Endothelial cell (in vitro differentiated cells): ENCODE data around the gene CXCR1. TPM values are rescaled to one million over a fixed set of nuclear protein-coding genes. Genes with fewer than 3 reads are reported as not detected.

Experiments used
- DNase-seq: peaks from one replicate; pipeline ENCODE4 v3.0.0; 2021; ENCODE audit warnings: low spot score
- H3K27ac Mint-ChIP-seq: one replicate; pipeline ENCODE4 v1.8.0; 2021; ENCODE audit warnings: mixed read lengths, inconsistent platforms; ENCODE audit not compliant: unreplicated experiment
- H3K27me3 Mint-ChIP-seq: one replicate; pipeline ENCODE4 v1.8.0; 2021; ENCODE audit warnings: mild to moderate bottlenecking, moderate library complexity, mixed read lengths, inconsistent platforms; ENCODE audit not compliant: unreplicated experiment
- H3K36me3 Mint-ChIP-seq: one replicate; pipeline ENCODE4 v1.8.0; 2021; ENCODE audit warnings: mild to moderate bottlenecking, low read depth, mixed read lengths, inconsistent platforms; ENCODE audit not compliant: unreplicated experiment
- H3K4me1 Mint-ChIP-seq: one replicate; pipeline ENCODE4 v1.8.0; 2021; ENCODE audit warnings: mild to moderate bottlenecking, mixed read lengths, inconsistent platforms; ENCODE audit not compliant: unreplicated experiment
- H3K4me3 Mint-ChIP-seq: one replicate; pipeline ENCODE4 v1.8.0; 2021; ENCODE audit warnings: mild to moderate bottlenecking, mixed read lengths, inconsistent platforms; ENCODE audit not compliant: unreplicated experiment
- H3K9me3 Mint-ChIP-seq: one replicate; pipeline ENCODE4 v1.8.0; 2021; ENCODE audit warnings: mixed read lengths, inconsistent platforms; ENCODE audit not compliant: unreplicated experiment
- long read RNA-seq: library from polyadenylated mRNA; unstranded; transcript quantifications from one replicate; pipeline ENCODE4 v2.0.0, GENCODE V29; 2020; ENCODE audit not compliant: unreplicated experiment
- total RNA-seq: library from RNA; stranded (reverse); fragmentation: NEBNext Ultra II Directional; extraction: Animal tissue kit (Norgen Biotek cat#: 25700); gene quantifications from one replicate; pipeline ENCODE4 v1.2.1, GENCODE V29; 2021; ENCODE audit not compliant: unreplicated experiment
- TF ChIP-seq, protein P1 (sequence below): fragments of 200-600 bp; sonication (generic); IDR thresholded peaks from one replicate; pipeline ENCODE4 v1.5.0; 2021; ENCODE audit warnings: antibody characterized with exemption; ENCODE audit not compliant: unreplicated experiment

The CXCR1 gene
- not detected for total RNA-seq
- long read RNA-seq, result 0 reads

DNA sequence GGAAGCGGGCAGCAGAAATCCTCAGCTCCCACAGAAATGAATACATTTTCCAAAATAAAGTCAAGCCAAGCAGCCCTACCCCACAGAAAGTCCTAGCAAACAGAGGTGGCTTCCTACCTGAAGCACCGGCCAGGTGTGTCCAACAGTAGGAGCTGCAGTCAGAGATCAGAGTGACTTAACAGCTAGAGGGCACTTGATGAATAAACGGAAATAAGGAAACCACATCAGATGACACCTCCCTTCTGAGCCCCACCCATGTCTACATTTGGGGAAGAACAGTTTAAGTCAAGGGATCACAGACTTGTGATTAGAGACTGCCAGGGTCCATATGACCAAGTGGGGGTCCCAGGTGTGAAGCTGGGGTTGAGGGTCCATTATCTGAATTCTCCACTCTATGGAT is at the start of gene CXCR1:
TSS of gene CXCR1 (minus strand) at position 172 of the 400 bp plus-strand sequence. CDS start 1,751 bp downstream, outside the sequence.
- H3K27me3 Mint-ChIP-seq, result peaks cover 7% of the 10 kb centered on the region
- H3K36me3 Mint-ChIP-seq, result no peaks in the 10 kb centered on the region
- no peak for DNase-seq
- H3K4me3 Mint-ChIP-seq, result no peak within 1 kb of the TSS
- TF ChIP-seq, protein P1, sequence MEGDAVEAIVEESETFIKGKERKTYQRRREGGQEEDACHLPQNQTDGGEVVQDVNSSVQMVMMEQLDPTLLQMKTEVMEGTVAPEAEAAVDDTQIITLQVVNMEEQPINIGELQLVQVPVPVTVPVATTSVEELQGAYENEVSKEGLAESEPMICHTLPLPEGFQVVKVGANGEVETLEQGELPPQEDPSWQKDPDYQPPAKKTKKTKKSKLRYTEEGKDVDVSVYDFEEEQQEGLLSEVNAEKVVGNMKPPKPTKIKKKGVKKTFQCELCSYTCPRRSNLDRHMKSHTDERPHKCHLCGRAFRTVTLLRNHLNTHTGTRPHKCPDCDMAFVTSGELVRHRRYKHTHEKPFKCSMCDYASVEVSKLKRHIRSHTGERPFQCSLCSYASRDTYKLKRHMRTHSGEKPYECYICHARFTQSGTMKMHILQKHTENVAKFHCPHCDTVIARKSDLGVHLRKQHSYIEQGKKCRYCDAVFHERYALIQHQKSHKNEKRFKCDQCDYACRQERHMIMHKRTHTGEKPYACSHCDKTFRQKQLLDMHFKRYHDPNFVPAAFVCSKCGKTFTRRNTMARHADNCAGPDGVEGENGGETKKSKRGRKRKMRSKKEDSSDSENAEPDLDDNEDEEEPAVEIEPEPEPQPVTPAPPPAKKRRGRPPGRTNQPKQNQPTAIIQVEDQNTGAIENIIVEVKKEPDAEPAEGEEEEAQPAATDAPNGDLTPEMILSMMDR, result no peak
- H3K4me1 Mint-ChIP-seq, result peaks cover 6% of the 10 kb centered on the region
- H3K9me3 Mint-ChIP-seq, result no peaks in the 10 kb centered on the region
- no peak within 1 kb of the TSS for H3K27ac Mint-ChIP-seq

DNA sequence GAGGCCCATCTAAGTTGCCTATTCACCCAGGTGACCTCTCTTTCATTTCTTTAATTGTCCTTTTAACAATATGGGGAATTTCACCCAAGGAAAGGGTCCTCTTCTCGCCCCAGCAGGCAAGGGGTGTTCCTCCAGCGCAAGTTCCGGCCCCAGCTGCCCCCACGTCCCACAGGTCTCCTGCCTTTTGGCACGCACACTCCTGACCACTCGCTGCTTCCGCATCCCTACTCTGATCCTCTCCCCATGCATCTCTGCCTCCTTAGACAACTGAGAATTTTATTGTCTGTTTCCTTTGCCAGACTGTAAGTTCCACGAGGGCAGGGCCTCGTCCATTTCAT is 49.5 kb upstream of the CXCR1 start:
- Mint-ChIP-seq H3K4me3 (peak overlapping the region; percentile 97), H3K9me3 (no peaks in the 10 kb centered on the region), H3K4me1 (peaks cover 51% of the 10 kb centered on the region)

DNA sequence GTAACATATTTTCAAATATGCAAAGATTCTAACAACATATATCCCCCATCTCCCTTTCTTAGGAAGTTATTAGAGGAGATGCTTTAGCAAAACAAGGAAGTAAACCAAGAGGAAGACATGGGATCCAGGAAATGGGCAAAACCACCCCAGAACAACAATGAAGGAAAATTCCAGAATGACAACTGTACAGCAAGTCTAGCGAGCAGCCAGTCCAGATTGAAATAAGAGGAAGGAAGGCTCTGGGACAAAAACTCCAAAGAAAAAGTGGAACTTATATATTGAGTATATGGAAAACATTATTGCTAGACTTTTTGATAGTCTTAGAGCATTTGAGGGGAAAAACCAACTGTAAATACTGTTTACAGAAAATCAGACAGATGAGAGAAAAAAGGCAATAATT is 47.4 kb upstream of the CXCR1 start:
- Mint-ChIP-seq H3K4me3 (no peak overlapping the region), H3K9me3 (no peaks in the 10 kb centered on the region), H3K36me3 (peaks cover 16% of the 10 kb centered on the region), H3K4me1 (peaks cover 31% of the 10 kb centered on the region), H3K27ac (peak overlapping the region; percentile 79), H3K27me3 (peaks cover 20% of the 10 kb centered on the region)
- DNase-seq, result no peak
- TF ChIP-seq, protein P1, result no peak

More for the DNA sequence above, 49.5 kb upstream of the CXCR1 start:
- H3K27ac Mint-ChIP-seq, result peak overlapping the region; percentile 99
- H3K36me3 Mint-ChIP-seq, result peaks cover 28% of the 10 kb centered on the region
- TF ChIP-seq, protein P1, result no peak
- H3K27me3 Mint-ChIP-seq, result peaks cover 20% of the 10 kb centered on the region
- DNase-seq, result no peak

DNA sequence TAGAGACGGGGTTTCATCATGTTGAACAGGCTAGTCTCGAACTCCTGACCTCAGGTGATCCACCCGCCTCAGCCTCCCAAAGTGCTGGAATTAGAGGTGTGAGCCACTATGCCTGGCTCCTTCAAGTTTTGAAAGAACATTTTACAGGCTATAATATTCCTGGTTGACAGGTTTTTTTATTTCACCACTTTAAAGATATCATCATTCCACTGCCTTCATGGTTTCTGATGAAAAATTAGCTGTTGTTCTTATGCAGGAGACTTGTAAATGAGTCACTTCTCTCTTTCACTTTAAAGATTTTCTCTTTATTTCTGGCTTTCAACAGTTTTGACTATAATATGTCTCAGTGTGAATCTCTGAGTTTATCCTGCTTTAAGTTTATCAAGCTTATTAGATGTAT is 42.3 kb upstream of the CXCR1 start:
- Mint-ChIP-seq H3K4me1 (peaks cover 2% of the 10 kb centered on the region), H3K27ac (no peak overlapping the region), H3K9me3 (no peaks in the 10 kb centered on the region), H3K36me3 (no peaks in the 10 kb centered on the region), H3K27me3 (no peaks in the 10 kb centered on the region), H3K4me3 (no peak overlapping the region)
- DNase-seq, result no peak
- TF ChIP-seq, protein P1, result no peak

DNA sequence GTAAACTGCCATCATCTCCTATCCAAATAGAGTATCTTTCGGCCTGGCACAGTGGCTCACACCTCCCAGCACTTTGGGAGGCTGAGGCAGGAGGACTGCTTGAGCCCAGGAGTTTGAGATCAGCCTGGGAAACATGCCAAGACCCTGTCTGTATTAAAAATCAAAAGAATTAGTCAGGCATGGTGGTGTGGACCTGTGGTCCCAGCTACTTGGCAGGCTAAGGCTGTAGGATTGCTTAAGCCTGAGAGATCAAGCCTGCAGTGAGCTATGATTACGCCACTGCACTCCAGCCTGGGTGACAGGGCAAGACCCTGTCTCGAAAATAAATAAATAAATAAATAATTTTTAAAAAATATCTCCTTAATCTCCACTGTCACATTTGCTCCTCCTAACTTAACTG is 35.5 kb upstream of the CXCR1 start:
- TF ChIP-seq, protein P1, result no peak
- H3K27ac Mint-ChIP-seq, result no peak overlapping the region
- H3K4me3 Mint-ChIP-seq, result no peak overlapping the region

More for the DNA sequence above, 35.5 kb upstream of the CXCR1 start:
- DNase-seq, result no peak
- H3K36me3 Mint-ChIP-seq, result no peaks in the 10 kb centered on the region
- no peaks in the 10 kb centered on the region for H3K4me1 Mint-ChIP-seq
- no peaks in the 10 kb centered on the region for H3K9me3 Mint-ChIP-seq
- peaks cover 1% of the 10 kb centered on the region for H3K27me3 Mint-ChIP-seq
